Measurements from ENCODE around the gene FCRL4.
"Not testable (repeated sequence)": the region's sequence is repeated elsewhere in the genome, so short reads cannot be mapped to it uniquely, and the experiment has no call there.

The FCRL4 gene

GRCh38 chr1:157551694-157552693 is 45.9 kb downstream of the FCRL4 start, which contains the start of gene FCRL5:
TSS of gene FCRL5 (minus strand) at chr1:157552515. CDS start at chr1:157552362, 153 bp downstream.
- DNase-seq (ENCODE audit: low spot score): no peak

GRCh38 chr1:157548081-157548480 is 49.8 kb downstream of the FCRL4 start:
- DNase-seq (ENCODE audit: low spot score): not testable (repeated sequence)

GRCh38 chr1:157542676-157543075 is 55.2 kb downstream of the FCRL4 start:
- DNase-seq (ENCODE audit: low spot score): no peak

DNA sequence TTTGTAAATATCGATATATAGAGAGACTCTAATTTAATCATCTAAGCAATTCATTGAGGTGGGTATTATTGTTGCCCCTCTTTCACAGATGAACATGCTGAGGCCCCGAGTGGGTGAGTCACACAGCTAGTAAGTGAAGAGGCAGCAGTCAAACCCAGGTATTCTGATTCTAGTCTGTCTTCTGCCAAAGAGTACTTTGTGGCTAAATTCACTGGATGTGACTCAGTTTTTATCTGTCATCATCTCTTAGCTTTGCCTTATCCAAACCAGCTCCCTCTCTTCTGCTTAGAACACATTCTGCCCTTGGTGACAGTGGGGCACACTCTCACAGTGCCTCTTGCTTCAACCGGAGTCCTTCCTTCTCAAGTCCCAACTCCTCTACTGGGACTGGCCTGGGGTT is 57.0 kb downstream of the FCRL4 start:
- no peak for DNase-seq (ENCODE audit: low spot score)

DNA sequence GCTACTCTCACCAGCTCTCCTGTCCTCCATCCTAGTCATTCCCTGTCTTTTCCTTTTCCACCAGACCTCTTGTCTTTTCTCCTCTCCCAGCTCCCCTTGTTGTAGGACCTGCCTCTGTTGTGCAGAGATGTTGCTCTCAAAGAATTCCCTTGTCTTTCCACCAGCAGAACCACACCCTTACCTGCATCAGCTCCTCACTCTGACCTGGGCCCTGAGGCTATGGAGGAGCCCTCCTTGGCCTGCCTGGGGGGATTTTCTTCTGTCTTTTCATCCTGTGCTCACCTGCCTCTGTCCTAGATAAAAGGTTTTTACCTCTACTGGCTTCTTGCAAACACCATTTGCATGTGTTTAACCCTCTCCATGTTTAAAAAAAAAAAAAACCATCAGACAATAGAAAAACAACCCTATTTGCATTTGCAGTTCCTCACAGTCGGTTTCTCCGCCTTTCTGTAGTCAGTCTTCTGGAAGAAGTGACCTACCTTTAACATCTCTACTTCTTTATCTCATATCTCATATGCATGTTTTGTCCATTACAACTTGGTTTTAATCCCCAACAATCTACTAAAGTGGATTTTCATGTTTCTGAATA is 57.6 kb downstream of the FCRL4 start:
- DNase-seq (ENCODE audit: low spot score): no peak

DNA sequence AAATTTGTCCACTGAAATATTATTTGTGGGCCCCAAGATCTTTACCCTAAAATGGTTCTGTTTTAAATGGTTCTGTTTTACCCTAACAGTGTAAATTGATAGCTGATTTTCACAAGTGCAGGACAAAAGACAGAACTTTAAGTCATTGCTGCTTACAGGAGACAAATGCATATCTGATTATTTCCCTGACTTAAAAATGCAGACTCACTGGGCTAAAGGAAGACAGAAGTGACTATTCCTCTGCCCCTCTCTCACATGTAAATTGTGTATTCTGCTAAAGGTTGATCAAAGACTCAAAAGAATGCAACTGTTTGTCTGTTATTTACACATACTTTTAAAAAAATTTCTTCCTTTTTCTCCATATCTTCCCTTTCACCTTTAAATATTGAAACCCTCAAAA is 58.3 kb downstream of the FCRL4 start:
- no peak for DNase-seq (ENCODE audit: low spot score)

- DNase-seq (ENCODE audit: low spot score): no peak
Measured at GRCh38 chr1:157532569-157532968, 65.3 kb downstream of the FCRL4 start.

DNA sequence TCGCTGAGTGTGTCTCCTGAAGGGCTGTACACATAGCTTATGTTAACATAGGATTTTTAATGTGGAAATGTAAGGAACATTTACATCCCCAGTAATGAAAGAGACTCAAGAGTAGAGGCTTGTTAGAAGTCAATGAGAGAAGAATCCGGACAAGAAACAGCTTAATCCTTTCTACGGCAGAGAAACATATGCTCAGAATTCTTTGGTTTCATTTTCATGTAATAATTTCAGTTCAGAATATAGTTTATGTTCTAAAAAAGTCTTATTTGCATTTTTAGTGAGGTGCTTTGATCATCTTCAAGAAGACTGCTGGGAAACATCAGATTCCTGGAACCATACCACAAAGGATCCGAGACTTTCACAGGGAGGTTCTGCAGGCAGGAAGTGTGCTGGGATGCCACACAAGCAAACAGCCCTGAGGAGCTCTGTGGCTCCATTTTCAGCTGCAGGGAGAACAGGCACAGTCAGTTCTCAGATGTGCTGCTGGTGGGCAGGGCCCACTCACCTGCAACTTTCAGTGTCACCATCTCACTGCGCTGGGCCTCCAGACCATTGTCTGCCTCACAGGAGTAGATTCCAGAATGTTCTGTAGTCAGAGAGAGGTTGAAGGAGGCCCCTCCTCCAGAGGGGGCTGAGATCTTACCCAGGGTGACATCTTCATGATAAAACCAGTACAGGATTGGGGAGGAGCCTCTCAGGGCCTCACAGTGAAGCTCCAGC is 74.0 kb downstream of the FCRL4 start:
- DNase-seq (ENCODE audit: low spot score): no peak

Measured in ecto neural progenitor cell (in vitro differentiated cells).